H54 (cell line): ENCODE data around the gene LRP3.
"Not testable (repeated sequence)": the region's sequence is repeated elsewhere in the genome, so short reads cannot be mapped to it uniquely, and the experiment has no call there.

ENCODE experiments used
- DNase-seq: peaks from one replicate; pipeline ENCODE4 v3.0.0; 2011; ENCODE audit warnings: low spot score, mixed read lengths; ENCODE audit not compliant: insufficient read length
- FAIRE-seq: peaks from 3 replicates; lab custom pipeline; 2011; peaks lifted over from hg19 to GRCh38; lab: Jason Lieb, UNC
- POLR2A ChIP-seq: IDR thresholded peaks from 2 replicates; pipeline ENCODE4 v1.6.1; 2011; ENCODE audit warnings: low read depth, mild to moderate bottlenecking, low read length

The LRP3 gene

GRCh38 chr19:33193865-33194362 is at the start of gene LRP3:
Gene LRP3, plus strand, starts transcription at chr19:33194330. Its CDS starts 456 bp downstream, at chr19:33194786.
- FAIRE-seq (no peak), DNase-seq (no peak)
- peak; percentile 32; the same call in 1 of the 2 replicates for TF ChIP-seq POLR2A

GRCh38 chr19:33146209-33146608 is 47.9 kb upstream of the LRP3 start:
- no peak for FAIRE-seq
- no peak for DNase-seq
- TF ChIP-seq POLR2A = no peak

- no peak for TF ChIP-seq POLR2A
- DNase-seq (no peak), FAIRE-seq (no peak)
Measured at GRCh38 chr19:33147538-33147937, 46.6 kb upstream of the LRP3 start.

GRCh38 chr19:33150852-33151518 is 43.1 kb upstream of the LRP3 start:
- FAIRE-seq = no peak
- TF ChIP-seq POLR2A = no peak

GRCh38 chr19:33152176-33152575 is 42.0 kb upstream of the LRP3 start:
- no peak for FAIRE-seq
- no peak for TF ChIP-seq POLR2A
- DNase-seq = no peak

More at GRCh38 chr19:33150852-33151518, 43.1 kb upstream of the LRP3 start:
- DNase-seq = no peak

GRCh38 chr19:33152625-33153024 is 41.5 kb upstream of the LRP3 start:
- FAIRE-seq, DNase-seq: not testable (repeated sequence)

GRCh38 chr19:33154313-33154712 is 39.8 kb upstream of the LRP3 start:
- FAIRE-seq, DNase-seq: not testable (repeated sequence)

GRCh38 chr19:33156334-33156733 is 37.8 kb upstream of the LRP3 start:
- no peak for TF ChIP-seq POLR2A
- DNase-seq = no peak
- FAIRE-seq = no peak

GRCh38 chr19:33157906-33158305 is 36.2 kb upstream of the LRP3 start:
- FAIRE-seq (no peak), DNase-seq (no peak)
- no peak for TF ChIP-seq POLR2A

GRCh38 chr19:33158365-33158764 is 35.8 kb upstream of the LRP3 start:
- no peak for DNase-seq
- TF ChIP-seq POLR2A = no peak
- no peak for FAIRE-seq

GRCh38 chr19:33159149-33159548 is 35.0 kb upstream of the LRP3 start:
- no peak for FAIRE-seq
- no peak for TF ChIP-seq POLR2A
- DNase-seq = no peak

- FAIRE-seq = no peak
- DNase-seq = no peak
- no peak for TF ChIP-seq POLR2A
Measured at GRCh38 chr19:33159893-33160292, 34.2 kb upstream of the LRP3 start.

- no peak for TF ChIP-seq POLR2A
- DNase-seq = no peak
- FAIRE-seq = no peak
Measured at GRCh38 chr19:33161201-33161600, 32.9 kb upstream of the LRP3 start.

- no peak for TF ChIP-seq POLR2A
- FAIRE-seq = no peak
Measured at GRCh38 chr19:33163481-33163880, 30.6 kb upstream of the LRP3 start.

GRCh38 chr19:33166037-33166436 is 28.1 kb upstream of the LRP3 start:
- not testable (repeated sequence) for DNase-seq, FAIRE-seq

More at GRCh38 chr19:33163481-33163880, 30.6 kb upstream of the LRP3 start:
- DNase-seq = no peak

GRCh38 chr19:33167438-33167837 is 26.7 kb upstream of the LRP3 start:
- TF ChIP-seq POLR2A = no peak
- DNase-seq (no peak), FAIRE-seq (no peak)
